PC-9 (cell line): ENCODE measurements around the gene PDE3B. TPM values are rescaled to one million over a fixed set of nuclear protein-coding genes. Genes with fewer than 3 reads are reported as not detected.

Experiments
- BruUV-seq: library from RNA; stranded (reverse); fragments of 400-500 nt; replicated peaks from 2 replicates; lab custom pipeline; 2021; lab: Mats Ljungman, UMichigan
- CTCF ChIA-PET: fragments of 300-600 bp; sonication (Branson Sonifier 250); formaldehyde crosslinking; loops from one replicate; lab custom pipeline; 2022; ENCODE audit warnings: antibody characterized with exemption; lab: Charles Lee
- POLR2A ChIA-PET: fragments of 300-600 bp; sonication (Branson Sonifier 250); formaldehyde crosslinking; loops from one replicate; lab custom pipeline; 2022; ENCODE audit warnings: antibody characterized with exemption; ENCODE audit not compliant: unreplicated experiment; lab: Charles Lee
- DNase-seq, 2 experiments: peaks; one replicate each; pipeline versions ENCODE4 v3.0.0 to v3.0.0-alpha.2; 2015 to 2022; ENCODE audit warnings: mixed read lengths in 1 of 2
- H2AFZ ChIP-seq: fragments of 200-600 bp; sonication (generic); 2 replicates; pipeline ENCODE4 v1.8.1; 2017; ENCODE audit warnings: antibody characterized with exemption
- H3F3A ChIP-seq: fragments of 200-600 bp; sonication (generic); 2 replicates; pipeline ENCODE4 v1.8.1; 2017; ENCODE audit warnings: antibody characterized with exemption, mild to moderate bottlenecking, low read depth; ENCODE audit not compliant: insufficient read depth
- H3K27ac ChIP-seq: fragments of 200-600 bp; sonication (generic); 2 replicates; pipeline ENCODE4 v1.6.1; 2016; ENCODE audit warnings: mixed run types
- H3K27me3 ChIP-seq: fragments of 200-600 bp; sonication (generic); 2 replicates; pipeline ENCODE4 v1.6.1; 2016; ENCODE audit warnings: low read depth, mixed run types; ENCODE audit not compliant: insufficient read depth
- H3K36me3 ChIP-seq: fragments of 200-600 bp; sonication (generic); 2 replicates; pipeline ENCODE4 v1.6.1; 2016; ENCODE audit warnings: low read depth, mixed run types
- H3K4me1 ChIP-seq: fragments of 200-600 bp; sonication (generic); replicated peaks from 2 replicates; pipeline ENCODE4 v1.6.1; 2016; ENCODE audit warnings: mixed run types; ENCODE audit not compliant: insufficient read depth
- H3K4me2 ChIP-seq: fragments of 200-600 bp; sonication (generic); 2 replicates; pipeline ENCODE4 v1.6.1; 2017; ENCODE audit warnings: mixed run types
- H3K4me3 ChIP-seq: fragments of 200-600 bp; sonication (generic); 2 replicates; pipeline ENCODE4 v1.6.1; 2016; ENCODE audit warnings: mixed run types
- H3K79me2 ChIP-seq: fragments of 200-600 bp; sonication (generic); 2 replicates; pipeline ENCODE4 v1.6.1; 2017; ENCODE audit warnings: low read depth, mixed run types
- H3K9me2 ChIP-seq: fragments of 200-600 bp; sonication (generic); 2 replicates; pipeline ENCODE4 v1.8.1; 2017; ENCODE audit warnings: mild to moderate bottlenecking; ENCODE audit not compliant: insufficient read depth
- H3K9me3 ChIP-seq: fragments of 200-600 bp; sonication (generic); 2 replicates; pipeline ENCODE4 v1.8.1; 2016; ENCODE audit warnings: low read depth; ENCODE audit not compliant: insufficient read depth
- H4K20me1 ChIP-seq: fragments of 200-600 bp; sonication (generic); 2 replicates; pipeline ENCODE4 v1.8.1; 2017; ENCODE audit not compliant: insufficient read depth
- CTCF ChIP-seq: fragments of 200-600 bp; sonication (generic); conservative IDR thresholded peaks from 2 replicates; pipeline ENCODE4 v1.6.1; 2017; ENCODE audit warnings: mixed run types, antibody characterized with exemption, mild to moderate bottlenecking, moderate library complexity
- EZH2 ChIP-seq: fragments of 200-600 bp; sonication (generic); IDR thresholded peaks from 2 replicates; pipeline ENCODE4 v1.8.0; 2017; ENCODE audit warnings: antibody characterized with exemption, low read depth
- intact Hi-C: fragments of 100-400 bp; cut with micrococcal nuclease; formaldehyde crosslinking; loops from one replicate; pipeline ENCODE4 v1.10.0; 2022; ENCODE audit not compliant: unreplicated experiment
- total RNA-seq: library from RNA; stranded (reverse); gene quantifications from 2 replicates; pipeline ENCODE4 v1.2.3, GENCODE V29; 2021

The PDE3B gene
- total RNA-seq, 1 experiment from 2014 or later = not detected

GRCh38 chr11:14914536-14914935 is 270.9 kb downstream of the PDE3B start:
- no peaks in the 10 kb centered on the region for H3K79me2 ChIP-seq
- ChIA-PET POLR2A (no interaction called here), CTCF (no interaction called here)
- intact Hi-C loops = no loop called here
- no TSS peak for BruUV-seq
- no peaks in the 10 kb centered on the region for H3K27me3 ChIP-seq
- TF ChIP-seq CTCF = no peak
- TF ChIP-seq EZH2 = no peak
- H3K4me1 ChIP-seq = no peaks in the 10 kb centered on the region
- H3K36me3 ChIP-seq = no peaks in the 10 kb centered on the region
- H3F3A ChIP-seq = no peaks in the 10 kb centered on the region
- H3K4me2 ChIP-seq = no peak overlapping the region
- no peak for DNase-seq
- no peaks in the 10 kb centered on the region for H3K9me2 ChIP-seq
- H2AFZ ChIP-seq = no peak overlapping the region; the same call in 1 of the 2 replicates
- H3K9me3 ChIP-seq = no peaks in the 10 kb centered on the region
- no peak overlapping the region for H3K4me3 ChIP-seq
- H4K20me1 ChIP-seq = no peaks in the 10 kb centered on the region
- H3K27ac ChIP-seq = no peak overlapping the region

- CTCF ChIA-PET = no interaction called here
- no peaks in the 10 kb centered on the region for H3K27me3 ChIP-seq
- intact Hi-C loops = no loop called here
- DNase-seq = no peak
- POLR2A ChIA-PET = no interaction called here
- BruUV-seq = no TSS peak
- H3K4me3 ChIP-seq = no peak overlapping the region
- no peak overlapping the region for H3K27ac ChIP-seq
- no peak overlapping the region for H3K4me2 ChIP-seq
- TF ChIP-seq CTCF (no peak), EZH2 (no peak)
- H3K9me3 ChIP-seq = no peaks in the 10 kb centered on the region
- no peaks in the 10 kb centered on the region for H3K9me2 ChIP-seq
- no peaks in the 10 kb centered on the region for H3K36me3 ChIP-seq
- no peaks in the 10 kb centered on the region for H3K79me2 ChIP-seq
- no peaks in the 10 kb centered on the region for H3F3A ChIP-seq
- no peak overlapping the region for H2AFZ ChIP-seq
- H4K20me1 ChIP-seq = no peaks in the 10 kb centered on the region
- no peaks in the 10 kb centered on the region for H3K4me1 ChIP-seq
Observed at GRCh38 chr11:14916403-14916802, 272.8 kb downstream of the PDE3B start.

Other genes starting within 250 kb of the PDE3B start
- gene COPB1, start 144.0 kb upstream of the PDE3B start, total RNA-seq = 82.4 and 82.8 TPM in 2 replicates
- gene PSMA1, start 123.4 kb upstream of the PDE3B start, total RNA-seq = 92.2 and 143 TPM in 2 replicates
- gene CYP2R1, start 248.4 kb downstream of the PDE3B start, total RNA-seq = 7.1 and 7.2 TPM in 2 replicates